Endodermal cell (in vitro differentiated cells): ENCODE measurements around the gene TSPAN4. TPM values are rescaled to one million over a fixed set of nuclear protein-coding genes. Genes with fewer than 3 reads are reported as not detected.

Experiments
- DNase-seq: peaks from one replicate; pipeline ENCODE4 v3.0.0-alpha.2; 2017
- H3K27ac ChIP-seq: 2 replicates; pipeline ENCODE4 v1.5.1; 2013; ENCODE audit warnings: mild to moderate bottlenecking, low read depth, low read length, moderate library complexity
- H3K27me3 ChIP-seq: 2 replicates; pipeline ENCODE4 v1.6.1; 2013; ENCODE audit warnings: mild to moderate bottlenecking, low read length, moderate library complexity; ENCODE audit not compliant: insufficient read depth, control insufficient read depth, poor library complexity, severe bottlenecking
- H3K36me3 ChIP-seq: 2 replicates; pipeline ENCODE4 v1.7.0; 2013; ENCODE audit warnings: mild to moderate bottlenecking, low read length, moderate library complexity; ENCODE audit not compliant: control insufficient read depth, insufficient read depth
- H3K4me1 ChIP-seq: one replicate; pipeline ENCODE4 v1.7.0; 2013; ENCODE audit warnings: low read length; ENCODE audit not compliant: control insufficient read depth, insufficient read depth
- H3K4me3 ChIP-seq: 2 replicates; pipeline ENCODE4 v1.5.1; 2013; ENCODE audit warnings: mild to moderate bottlenecking, low read length, moderate library complexity
- H3K9ac ChIP-seq: 2 replicates; pipeline ENCODE4 v1.6.1; 2013; ENCODE audit warnings: mild to moderate bottlenecking, low read length, moderate library complexity; ENCODE audit not compliant: poor library complexity, severe bottlenecking; ENCODE audit errors: extremely low read depth
- H3K9me3 ChIP-seq: 2 replicates; pipeline ENCODE4 v1.6.1; 2013; ENCODE audit warnings: mild to moderate bottlenecking, low read length, moderate library complexity; ENCODE audit not compliant: control insufficient read depth
- H3K27ac Mint-ChIP-seq: 2 replicates; pipeline ENCODE4 v1.8.0; 2020; ENCODE audit warnings: mixed read lengths
- H3K27me3 Mint-ChIP-seq: 2 replicates; pipeline ENCODE4 v1.8.0; 2021; ENCODE audit warnings: mild to moderate bottlenecking, mixed read lengths; ENCODE audit not compliant: insufficient read depth
- H3K36me3 Mint-ChIP-seq: 2 replicates; pipeline ENCODE4 v1.8.0; 2020; ENCODE audit warnings: low read depth, mixed read lengths
- H3K4me1 Mint-ChIP-seq: 2 replicates; pipeline ENCODE4 v1.8.0; 2020; ENCODE audit warnings: mixed read lengths
- H3K4me3 Mint-ChIP-seq: 2 replicates; pipeline ENCODE4 v1.8.0; 2020; ENCODE audit warnings: mild to moderate bottlenecking, moderate library complexity, mixed read lengths
- H3K9me3 Mint-ChIP-seq: 2 replicates; pipeline ENCODE4 v1.8.0; 2020; ENCODE audit warnings: mild to moderate bottlenecking, mixed read lengths
- CTCF ChIP-seq: fragments of 200-600 bp; sonication (generic); conservative IDR thresholded peaks from 2 replicates; pipeline ENCODE4 v1.5.0; 2021; ENCODE audit warnings: antibody characterized with exemption, mild to moderate bottlenecking
- WGBS, 2 experiments: methylation state at CpG; one replicate each; pipeline versions ENCODE4 v1.1.5 to v1.1.7; 2013; ENCODE audit warnings: missing lambda C conversion rate in 2 of 2, mixed read lengths in 1 of 2; ENCODE audit not compliant: insufficient coverage in 1 of 2, insufficient read length in 1 of 2; 5-methylcytosine and 5-hydroxymethylcytosine counted together
- total RNA-seq, 2 donors: library from RNA; stranded (reverse); fragmentation: NEBNext Ultra II Directional in 1 of 2; extraction: Animal tissue kit (Norgen Biotek cat#: 25700) in 1 of 2; gene quantifications; 2 replicates in 1 of 2; 3 replicates in 1 of 2; pipeline ENCODE4 v1.2.1, GENCODE V29; 2021

The TSPAN4 gene
- total RNA-seq, 2 donors from 2014 or later = 56.8 to 71.1 TPM

- Histone ChIP-seq H3K9ac (no peak overlapping the region), H3K36me3 (peaks cover 49% of the 10 kb centered on the region), H3K27me3 (peaks cover 5% of the 10 kb centered on the region), H3K9me3 (no peaks in the 10 kb centered on the region), H3K4me3 (no peak overlapping the region), H3K27ac (no peak overlapping the region), H3K4me1 (peaks cover 7% of the 10 kb centered on the region)
- DNase-seq = no peak
- WGBS, 2 experiments = 94% methylated on average over 9 of the region's 9 CpGs; no CpG with 5 or more reads in 1 of the 2 experiments
- no peak for TF ChIP-seq CTCF
- Mint-ChIP-seq H3K4me3 (no peak overlapping the region), H3K27me3 (peaks cover 8% of the 10 kb centered on the region), H3K27ac (no peak overlapping the region), H3K4me1 (peaks cover 16% of the 10 kb centered on the region), H3K36me3 (peaks cover 32% of the 10 kb centered on the region), H3K9me3 (no peaks in the 10 kb centered on the region)
Measured at GRCh38 chr11:836700-837099, 6.0 kb upstream of the TSPAN4 start.

- no peak overlapping the region for H3K27ac Mint-ChIP-seq
- 95 to 98% methylated on average over 15 to 22 of the region's 22 CpGs for WGBS, 2 experiments
- H3K9me3 ChIP-seq = no peaks in the 10 kb centered on the region
- H3K4me3 Mint-ChIP-seq = no peak overlapping the region
- no peaks in the 10 kb centered on the region for H3K9me3 Mint-ChIP-seq
- peaks cover 49% of the 10 kb centered on the region for H3K36me3 ChIP-seq
- no peak overlapping the region for H3K9ac ChIP-seq
- peaks cover 32% of the 10 kb centered on the region for H3K36me3 Mint-ChIP-seq
- DNase-seq = no peak
- H3K4me1 ChIP-seq = peaks cover 2% of the 10 kb centered on the region
- H3K27me3 ChIP-seq = no peaks in the 10 kb centered on the region
- no peak for TF ChIP-seq CTCF
- H3K4me1 Mint-ChIP-seq = peaks cover 10% of the 10 kb centered on the region
- H3K4me3 ChIP-seq = no peak overlapping the region
- peaks cover under 1% of the 10 kb centered on the region for H3K27me3 Mint-ChIP-seq
- no peak overlapping the region for H3K27ac ChIP-seq
Measured at GRCh38 chr11:837189-837989, 5.3 kb upstream of the TSPAN4 start.

DNA sequence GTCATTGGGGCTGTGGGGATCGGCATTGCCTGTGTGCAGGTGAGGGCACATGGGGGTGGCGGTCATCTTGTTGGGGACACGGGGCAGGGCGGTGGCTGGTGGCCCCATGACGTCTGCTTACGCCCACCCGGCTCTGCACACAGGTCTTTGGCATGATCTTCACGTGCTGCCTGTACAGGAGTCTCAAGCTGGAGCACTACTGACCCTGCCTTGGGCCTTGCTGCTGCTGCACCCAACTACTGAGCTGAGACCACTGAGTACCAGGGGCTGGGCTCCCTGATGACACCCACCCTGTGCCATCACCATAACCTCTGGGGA is 4.7 kb upstream of the TSPAN4 start:
- H3K4me1 ChIP-seq = peaks cover 2% of the 10 kb centered on the region
- WGBS, 2 experiments = 81 to 88% methylated on average over 4 to 8 of the region's 8 CpGs
- H3K4me3 ChIP-seq = no peak overlapping the region
- peaks cover 49% of the 10 kb centered on the region for H3K36me3 ChIP-seq
- no peak for DNase-seq
- Mint-ChIP-seq H3K27ac (no peak overlapping the region), H3K27me3 (no peaks in the 10 kb centered on the region), H3K4me1 (peaks cover 10% of the 10 kb centered on the region), H3K4me3 (no peak overlapping the region), H3K36me3 (peaks cover 32% of the 10 kb centered on the region), H3K9me3 (no peaks in the 10 kb centered on the region)
- H3K9ac ChIP-seq = no peak overlapping the region
- TF ChIP-seq CTCF = no peak
- no peaks in the 10 kb centered on the region for H3K27me3 ChIP-seq
- H3K27ac ChIP-seq = no peak overlapping the region
- H3K9me3 ChIP-seq = no peaks in the 10 kb centered on the region
